ENCODE results near the gene ANK3.
A peak's percentile ranks its signal among the peaks of the same experiment; 100 is the strongest.
"Not testable (repeated sequence)": the region's sequence is repeated elsewhere in the genome, so short reads cannot be mapped to it uniquely, and the experiment has no call there.

The ANK3 gene

DNA sequence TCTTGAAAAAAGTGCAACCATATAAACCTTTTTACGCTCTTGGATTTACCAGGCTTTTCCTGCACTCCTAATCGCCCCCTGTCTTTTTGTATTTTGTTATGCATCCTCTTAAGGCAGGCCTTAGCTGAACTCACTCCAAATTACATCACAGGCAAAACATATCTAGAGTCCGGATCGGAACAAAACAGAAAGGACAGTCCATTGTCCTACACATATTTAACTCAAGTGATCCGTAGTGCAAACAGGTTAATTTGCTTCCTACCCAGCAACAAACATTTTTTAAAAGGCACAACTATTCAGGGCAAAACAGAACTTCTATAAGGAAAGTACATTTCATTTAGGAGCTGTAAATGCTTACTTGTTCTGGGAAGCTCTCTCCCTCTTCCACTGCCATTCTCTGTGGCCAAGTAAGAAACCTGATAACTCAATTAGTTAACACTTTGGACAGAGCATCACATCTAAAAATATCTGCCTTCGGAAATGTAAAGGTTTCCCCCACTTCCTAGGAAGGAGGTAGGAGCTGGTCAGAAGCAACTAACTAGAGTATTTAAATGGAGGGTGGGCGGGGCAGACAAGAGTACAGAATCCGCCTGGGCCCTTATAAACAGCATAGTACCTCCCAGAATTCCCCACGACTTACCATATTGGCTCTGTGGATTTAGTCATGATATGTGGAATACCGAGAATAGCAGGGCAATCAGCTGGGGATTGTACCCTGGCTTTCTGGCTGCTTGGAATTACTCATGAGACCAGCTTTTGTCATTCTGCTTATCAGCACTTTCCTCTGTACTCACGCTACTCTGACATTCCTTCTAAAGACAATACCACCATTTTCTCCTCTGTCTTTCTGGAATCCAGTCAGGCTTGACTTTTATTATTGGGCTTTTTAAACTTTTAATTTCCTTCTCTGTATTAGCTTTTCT, 89.5 kb downstream of the ANK3 start:
- no peak for DNase-seq

DNA sequence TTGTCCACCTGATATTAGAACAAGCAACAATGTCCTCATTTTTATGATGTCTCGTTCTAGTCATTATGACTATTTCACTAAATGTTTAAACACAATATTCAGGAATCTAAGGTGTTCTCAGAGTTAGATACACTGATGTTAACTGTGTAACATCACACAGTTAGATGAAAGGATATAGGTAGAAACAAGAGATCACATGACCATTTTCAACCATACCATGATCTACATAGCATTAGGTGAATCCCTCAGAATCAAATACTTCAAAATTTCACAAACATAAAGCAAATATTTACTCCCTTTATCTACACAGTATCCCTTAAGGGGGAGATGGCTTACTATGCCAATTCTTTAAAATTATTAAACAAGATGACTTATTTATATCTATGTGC, 90.3 kb downstream of the ANK3 start:
- DNase-seq = no peak

DNA sequence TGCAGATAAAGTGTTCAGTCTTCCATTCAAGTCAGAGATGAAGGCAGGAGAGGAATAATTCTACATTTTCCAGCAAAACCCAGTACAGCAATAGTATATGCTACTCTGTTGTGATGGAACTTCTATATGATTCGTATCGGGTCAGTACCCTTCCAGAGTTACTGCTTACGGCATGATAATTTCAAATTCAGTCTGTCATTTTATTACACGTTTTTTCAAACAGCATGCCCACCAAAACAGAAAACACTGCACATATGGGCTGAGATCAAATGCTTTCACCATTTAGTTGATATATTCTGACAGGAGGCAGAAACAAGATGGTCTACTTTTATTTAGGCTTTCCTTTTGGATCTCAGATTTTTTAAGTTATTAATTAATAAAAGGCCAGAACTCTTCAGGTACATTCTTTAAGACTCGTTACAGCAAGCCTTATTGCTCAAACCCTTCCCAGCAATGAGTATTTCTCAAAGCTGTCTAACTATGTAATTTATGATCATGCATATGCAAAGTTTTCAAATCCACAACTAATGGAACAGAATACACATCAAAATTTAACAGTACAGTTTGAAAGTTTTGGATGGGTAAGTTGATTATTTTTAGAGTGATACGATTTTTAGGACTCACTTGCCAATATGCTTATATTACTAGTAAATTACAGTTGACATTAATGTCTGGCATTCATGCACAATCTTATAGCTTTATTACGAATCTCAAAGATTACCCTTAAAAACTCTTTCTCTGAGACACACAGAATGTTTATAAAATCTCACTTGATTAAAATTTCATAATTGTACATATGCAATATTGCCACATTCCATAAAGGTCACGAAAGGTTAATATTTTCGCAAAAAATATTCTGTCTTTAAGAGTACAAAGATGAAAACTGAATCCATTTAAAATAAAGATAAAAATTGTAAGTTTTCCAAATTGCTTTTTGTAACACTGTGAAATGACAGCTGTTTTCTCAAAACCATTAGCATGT, 91.0 kb downstream of the ANK3 start:
- no peak for DNase-seq

DNA sequence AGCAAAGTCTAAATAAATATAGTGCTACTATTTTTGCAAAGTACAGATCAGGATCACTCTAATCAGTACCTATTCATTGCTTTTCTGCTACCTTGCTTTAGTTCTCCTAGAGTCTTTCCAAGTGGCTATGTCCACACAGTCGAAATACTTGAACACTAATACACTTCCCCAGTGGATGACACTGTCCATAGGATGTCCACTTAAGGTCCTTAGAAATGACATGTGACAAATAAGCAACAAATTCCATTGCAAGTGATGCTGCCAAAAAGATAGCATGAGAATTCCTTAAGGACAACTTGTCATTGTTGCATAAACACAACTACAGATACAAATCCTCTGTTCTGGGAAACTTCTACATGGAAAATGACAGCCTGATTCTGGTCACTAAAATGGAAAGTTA, 93.6 kb downstream of the ANK3 start:
- DNase-seq = no peak

DNA sequence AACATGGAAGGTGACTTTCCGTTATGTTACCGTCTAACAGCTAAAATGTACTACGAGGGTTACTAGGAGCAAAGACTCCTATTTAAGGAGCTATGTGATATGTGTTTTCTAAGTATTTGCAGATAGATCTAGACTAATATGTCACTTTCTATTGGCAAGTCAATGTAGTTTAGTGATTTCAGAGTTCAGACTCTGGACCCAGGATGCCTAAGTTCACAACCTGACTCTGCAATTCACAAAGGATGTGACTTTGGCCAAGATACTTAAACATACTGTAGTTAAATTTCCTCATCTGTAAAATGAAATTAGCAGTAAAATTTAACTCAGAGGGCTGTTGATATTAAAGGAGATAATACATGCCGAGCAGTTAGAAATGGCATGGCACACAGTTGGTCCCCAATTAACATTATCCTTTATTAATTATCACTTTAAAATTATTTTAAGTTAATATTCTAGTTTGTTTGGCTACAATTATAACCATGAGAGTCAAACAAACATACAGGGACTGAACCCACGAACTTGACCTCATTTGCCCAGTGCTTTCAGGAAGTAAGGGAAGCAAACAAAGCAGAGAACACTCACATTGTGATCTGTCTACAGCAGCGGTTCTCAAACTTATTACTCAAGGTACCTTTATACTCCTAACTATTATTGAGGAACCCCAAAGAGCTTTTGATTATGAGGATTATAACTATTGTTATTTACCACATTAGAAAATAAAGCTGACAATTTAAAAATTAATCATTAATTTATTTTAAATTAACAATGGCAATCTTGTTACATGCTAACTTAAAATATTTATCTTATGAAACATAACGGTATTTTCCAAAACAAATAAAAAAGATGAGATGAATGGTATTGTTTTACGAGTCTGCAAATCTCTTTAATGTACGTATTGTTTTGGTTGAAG, 94.4 kb downstream of the ANK3 start:
- no peak for DNase-seq

DNA sequence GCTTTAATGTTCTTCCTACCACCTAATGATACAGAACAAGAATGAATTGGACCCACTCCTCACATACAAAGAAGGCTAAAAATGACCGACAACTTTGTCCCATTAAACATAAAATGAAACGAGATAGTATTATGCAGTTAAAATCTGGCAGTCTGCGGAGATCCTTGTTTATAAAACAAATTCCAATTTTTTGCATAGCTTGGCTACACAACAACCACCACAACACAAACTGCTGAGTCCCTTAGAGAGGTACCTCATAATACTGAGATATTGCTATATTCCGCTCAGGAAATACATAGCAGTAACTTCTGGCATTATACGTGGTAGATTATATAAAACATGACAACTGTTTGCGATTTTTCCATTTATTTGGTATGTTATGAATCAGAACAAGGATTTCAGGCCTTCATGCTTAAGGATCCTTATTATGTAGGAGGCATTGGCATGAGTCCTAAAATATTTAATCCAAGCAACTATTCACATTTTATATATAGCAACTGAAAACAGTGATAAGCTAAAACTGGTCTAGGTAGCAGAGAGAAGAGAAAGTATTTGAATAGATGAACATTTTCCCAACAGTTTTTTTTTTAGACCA, 96.0 kb downstream of the ANK3 start:
- DNase-seq = no peak

DNA sequence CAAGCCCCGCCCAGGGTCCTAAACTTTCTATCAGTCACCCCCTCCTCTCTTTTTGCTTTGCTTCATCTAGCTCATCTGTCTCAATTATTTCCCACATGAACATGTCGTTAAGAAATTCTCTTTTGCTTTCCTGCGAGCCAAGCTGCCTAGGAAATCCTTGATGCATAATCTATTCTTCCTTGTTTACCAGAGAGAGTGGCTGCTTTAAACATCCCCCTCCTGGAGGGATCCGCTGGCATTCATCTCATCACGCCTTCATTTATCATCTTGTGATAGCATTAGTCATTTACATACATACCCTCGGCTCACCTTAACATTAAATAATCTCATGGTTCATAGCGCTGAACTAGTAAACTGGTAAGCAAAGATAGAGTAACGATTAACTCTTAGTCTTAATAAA, 96.7 kb downstream of the ANK3 start:
- DNase-seq = no peak

DNA sequence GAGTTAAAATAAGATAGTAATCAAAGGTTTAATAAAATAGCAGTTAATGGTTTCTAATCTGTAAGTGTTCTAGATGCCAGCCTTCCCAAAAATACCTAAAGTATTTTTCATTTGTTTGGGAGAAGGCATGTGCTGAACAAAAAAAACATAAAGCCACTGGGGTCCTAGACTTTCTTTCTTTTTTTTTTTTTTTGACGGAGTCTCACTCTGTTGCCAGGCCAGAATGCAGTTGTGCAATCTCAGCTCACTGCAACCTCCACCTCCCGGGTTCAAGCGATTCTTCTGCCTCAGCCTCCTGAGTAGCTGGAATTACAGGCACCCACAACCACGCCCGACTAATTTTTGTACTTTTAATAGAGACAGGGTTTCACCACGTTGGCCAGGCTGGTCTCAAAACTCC, 97.1 kb downstream of the ANK3 start:
- not testable (repeated sequence) for DNase-seq

DNA sequence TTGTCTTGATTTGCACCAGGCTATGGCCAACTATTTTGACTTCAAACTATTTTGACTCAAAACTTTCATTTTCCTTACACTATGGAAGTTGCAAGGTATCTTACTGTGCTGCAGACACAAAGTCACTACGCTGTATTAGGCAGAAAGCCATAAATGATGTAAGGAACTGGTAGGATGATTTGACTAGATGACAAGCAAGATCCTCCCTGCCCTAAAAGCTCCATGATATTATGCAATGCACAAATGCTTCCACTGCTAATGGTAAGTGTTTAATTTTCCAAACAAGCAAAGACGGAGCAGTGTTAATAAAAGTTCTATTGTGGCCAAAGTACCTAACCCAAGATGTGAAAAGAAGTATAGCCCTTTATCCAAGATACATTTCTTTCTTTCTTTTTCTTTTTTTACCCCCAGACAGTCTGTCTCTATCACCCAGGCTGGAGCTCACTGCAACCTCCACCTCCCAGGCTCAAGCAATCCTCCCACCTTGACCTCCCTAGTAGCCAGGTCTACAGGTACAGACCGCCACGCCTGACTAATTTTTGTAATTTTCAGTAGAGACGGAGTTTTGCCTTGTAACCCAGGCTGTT, 98.2 kb downstream of the ANK3 start:
- no peak for DNase-seq

DNA sequence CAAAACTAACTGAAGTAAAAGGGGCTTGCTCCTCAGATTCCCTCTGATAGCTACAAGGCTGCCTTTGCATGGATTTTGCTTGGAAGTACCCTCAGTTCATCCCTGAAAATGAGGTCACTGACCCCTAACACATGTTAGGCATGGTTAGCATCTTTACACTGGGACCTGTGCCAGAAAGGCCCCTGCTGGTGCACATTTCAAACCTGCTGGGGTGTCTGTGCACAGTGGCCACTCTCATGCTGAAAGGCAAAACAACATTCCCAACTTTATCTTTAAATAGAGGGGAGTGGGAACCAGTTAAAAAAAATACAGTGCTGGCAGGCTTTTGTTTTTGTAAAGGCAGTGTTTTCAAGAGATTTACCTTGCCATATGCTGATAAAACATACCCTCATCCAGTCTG, 99.1 kb downstream of the ANK3 start:
- no peak for DNase-seq

DNA sequence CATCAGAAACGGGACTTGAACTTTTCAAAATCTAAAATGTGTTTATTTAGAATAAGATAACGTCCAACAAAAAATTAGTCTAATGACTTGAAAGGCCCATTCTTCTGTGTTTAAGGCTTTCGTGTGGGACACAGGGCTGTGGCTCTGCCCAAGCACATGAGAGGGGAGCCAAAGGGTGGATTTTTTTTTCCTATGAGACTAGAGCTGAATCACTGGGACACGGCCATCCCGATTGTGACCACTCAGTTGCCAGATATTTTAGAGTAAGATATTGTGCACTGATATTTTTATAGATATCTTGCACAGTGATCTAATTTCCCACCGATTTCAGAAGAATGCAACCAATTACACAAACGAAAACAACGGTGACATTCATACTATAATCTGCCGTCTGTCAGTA, 99.9 kb downstream of the ANK3 start:
- no peak for DNase-seq

DNA sequence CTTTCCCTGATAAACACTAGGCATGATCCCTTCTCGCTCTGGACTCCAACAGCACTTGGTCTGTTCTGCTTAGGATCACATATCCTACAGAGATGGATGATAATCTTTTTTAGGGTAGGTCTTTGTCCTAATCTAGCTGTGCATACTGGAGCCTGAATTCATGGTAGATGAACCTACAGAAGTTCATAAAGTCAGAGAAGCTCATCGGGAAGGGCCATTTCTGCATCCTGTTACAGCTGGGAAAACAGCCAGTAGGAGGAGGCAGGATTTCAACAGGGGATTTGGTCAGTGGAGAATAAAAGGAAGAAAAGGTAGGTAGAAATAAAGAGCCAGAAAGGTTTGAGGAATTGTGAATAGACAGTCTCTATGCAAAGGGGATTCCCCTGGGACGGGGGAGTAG, 101.4 kb downstream of the ANK3 start:
- no peak for DNase-seq

DNA sequence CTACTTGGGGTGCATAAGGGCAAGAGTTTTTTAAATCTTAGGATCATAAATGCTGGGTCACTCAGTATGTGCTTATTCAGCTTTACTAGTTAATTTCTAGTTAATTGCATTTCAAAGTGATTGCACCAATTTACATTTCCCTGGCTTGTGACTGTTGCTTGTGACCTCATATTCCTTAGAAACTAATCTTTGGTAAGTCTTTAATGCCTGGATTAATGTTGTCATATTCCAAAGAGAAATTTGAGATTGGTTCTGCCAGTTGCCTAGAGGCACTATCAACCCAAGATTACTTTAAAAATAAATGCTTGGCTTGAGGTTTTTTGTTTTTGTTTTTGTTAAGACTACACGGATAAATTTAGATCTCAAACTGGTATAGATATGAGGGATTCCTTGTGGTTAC, 103.1 kb downstream of the ANK3 start:
- DNase-seq = no peak

DNA sequence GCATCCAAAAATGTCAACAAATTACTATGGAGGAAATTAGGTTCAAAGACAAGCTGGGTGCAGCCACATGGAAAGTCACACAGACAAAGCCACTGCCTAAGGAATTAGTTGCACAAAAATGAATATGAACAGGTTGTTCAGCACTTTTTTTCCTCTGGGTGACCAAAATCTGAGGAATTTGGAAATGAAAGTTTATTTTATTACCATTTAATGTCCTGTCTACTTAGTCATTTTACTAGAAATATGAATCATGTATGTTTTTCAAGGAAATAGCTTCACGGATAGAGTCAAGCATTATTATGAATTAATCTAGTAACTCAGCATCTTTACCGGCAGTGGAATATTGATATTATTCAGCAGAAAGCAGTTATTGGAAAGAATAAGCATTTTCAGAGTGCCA, 106.3 kb downstream of the ANK3 start:
- no peak for DNase-seq

DNA sequence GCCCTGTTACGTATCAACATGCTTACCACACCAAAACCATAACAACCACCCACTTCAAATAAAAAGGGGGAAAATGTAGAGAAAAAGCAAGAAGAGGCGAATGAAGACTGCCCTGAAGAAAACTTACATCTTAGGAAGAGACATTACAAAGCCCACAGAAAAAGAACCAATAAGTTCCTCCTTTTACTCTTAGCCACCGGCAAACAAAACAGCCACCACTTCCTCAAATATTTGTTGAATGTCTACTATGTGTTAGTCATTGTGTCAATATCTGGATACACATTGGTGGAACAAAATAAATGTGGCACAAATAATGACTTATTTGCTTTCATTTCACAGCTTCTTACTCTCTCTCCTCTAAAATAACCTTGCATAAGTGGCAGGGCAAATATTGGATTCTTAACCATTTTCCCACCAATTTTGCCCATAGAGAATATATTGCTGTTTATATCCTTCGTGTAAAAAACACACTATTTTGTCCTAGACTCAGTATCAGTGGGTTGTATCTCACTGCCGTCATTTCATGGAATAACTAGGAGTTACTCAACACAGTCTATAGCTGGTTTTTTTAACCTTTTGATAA, 106.8 kb downstream of the ANK3 start:
- peak in 1 of 2 experiments; percentile 19 for DNase-seq

DNA sequence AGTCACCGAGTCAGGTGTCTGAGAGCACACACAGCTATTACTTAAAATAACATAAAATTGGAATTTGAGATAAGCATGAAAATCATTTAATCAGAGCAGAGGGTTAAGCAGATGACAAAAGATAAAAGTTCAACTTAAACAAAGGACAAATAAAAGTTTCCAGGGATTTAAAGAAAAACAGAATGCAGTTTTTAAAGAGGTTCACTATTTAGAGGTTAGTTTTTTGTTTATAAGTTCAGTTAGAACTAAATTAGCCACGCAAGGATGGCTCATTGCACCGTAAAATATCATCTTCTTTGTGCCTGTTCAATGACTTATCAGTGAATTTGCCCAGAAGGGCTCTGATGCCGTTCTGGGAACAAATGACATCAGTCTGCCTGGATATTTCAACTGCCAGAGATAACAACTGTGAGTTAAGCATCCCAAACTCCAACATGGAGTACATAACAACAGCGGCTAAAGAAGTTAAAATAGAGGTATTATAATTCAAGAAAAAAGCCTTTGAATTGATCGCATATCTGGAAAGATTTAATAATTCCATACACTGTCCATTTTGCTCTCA, 107.8 kb downstream of the ANK3 start:
- no peak for DNase-seq

DNA sequence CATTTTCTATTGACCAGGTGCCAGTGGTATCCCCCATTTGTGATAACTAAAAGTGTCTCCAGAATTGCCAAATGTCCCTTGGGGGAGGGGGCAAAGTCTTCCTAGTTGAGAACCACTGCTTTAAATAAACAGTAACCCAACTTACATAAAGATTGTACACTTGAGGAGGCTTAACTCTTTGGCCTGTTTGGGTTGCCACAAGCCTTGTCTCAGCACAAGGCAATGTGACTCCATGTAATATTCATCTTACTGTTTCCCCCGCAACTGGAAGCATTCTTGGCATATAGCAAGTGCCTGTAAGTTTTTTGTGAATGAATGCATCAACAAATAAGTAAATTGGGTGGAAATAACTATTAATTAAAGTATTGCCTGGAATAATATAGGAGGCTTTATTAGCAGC, 108.3 kb downstream of the ANK3 start:
- DNase-seq = no peak

DNA sequence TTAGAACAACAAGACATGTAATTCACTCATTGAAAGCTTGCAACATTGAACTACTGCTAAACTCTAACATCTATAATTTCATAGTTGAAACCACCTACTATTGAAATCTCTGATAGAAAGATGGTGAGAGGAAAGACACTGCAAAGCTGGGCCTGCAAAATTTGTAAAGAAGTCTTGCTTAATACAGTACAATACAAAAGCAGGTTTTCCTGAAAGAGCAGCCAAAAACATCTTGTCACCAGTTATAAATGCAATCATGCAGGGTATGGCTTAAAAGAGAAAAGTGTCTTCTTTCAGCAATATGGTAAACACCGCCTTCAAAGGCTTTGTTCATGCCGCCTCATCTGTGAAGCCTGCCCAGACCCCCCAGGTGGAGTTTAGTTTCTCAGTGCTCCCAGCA, 109.2 kb downstream of the ANK3 start:
- DNase-seq = no peak

DNA sequence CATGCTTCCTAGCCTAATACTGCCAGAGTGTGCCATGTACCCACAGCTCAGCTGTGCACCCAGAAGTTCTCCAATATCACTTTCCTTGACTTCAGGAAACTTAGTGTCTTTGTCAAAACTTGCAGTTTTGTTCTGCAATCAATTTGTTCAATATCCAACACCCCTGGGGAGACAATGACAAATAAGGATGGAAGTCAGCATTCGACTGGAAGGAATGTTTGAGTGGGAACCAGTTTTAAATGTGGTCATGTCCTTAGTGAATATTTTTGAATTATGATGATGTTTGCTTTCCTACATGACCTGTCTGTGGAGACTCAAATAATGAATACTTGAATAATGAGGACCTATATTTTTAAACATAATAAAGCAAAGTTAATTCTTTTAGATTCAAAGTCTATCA, 112.0 kb downstream of the ANK3 start:
- no peak for DNase-seq

DNA sequence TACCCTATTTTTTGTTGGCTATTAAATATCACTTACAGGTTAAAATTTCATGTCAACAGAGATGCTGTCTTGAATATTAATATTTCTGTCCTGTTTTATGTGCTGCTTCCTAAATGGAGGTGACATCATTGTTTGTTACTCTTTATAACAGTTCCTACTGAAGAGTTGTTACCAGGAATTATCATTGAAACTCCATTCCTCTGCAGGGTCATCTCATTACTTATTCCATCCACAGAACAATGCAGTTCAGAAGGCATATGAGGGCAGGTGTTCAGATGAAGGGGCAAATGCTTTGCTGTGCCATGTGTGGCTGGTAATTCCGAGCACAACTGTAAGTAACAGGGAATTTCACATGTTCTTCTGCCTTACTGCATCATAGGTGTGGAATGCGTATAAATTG, 113.4 kb downstream of the ANK3 start:
- DNase-seq = no peak

All from SW 1271 (cell line).